Measurements from ENCODE around the gene TRIM26.

Gene TRIM26

GRCh38 chr6:30196376-30196775 is 16.8 kb downstream of the TRIM26 start:
- no peak overlapping the region for H3K4me3 ChIP-seq (ENCODE audit: low read depth, low read length)
- TF ChIP-seq CTCF (IDR thresholded peaks at IDR 0.05; ENCODE audit: insufficient read depth, low read depth, low read length, missing control alignments): no peak
- no peak for DNase-seq (ENCODE audit: low read depth)

- no peak overlapping the region for H3K4me3 ChIP-seq (ENCODE audit: low read depth, low read length)
- no peak for DNase-seq (ENCODE audit: low read depth)
- TF ChIP-seq CTCF (IDR thresholded peaks at IDR 0.05; ENCODE audit: insufficient read depth, low read depth, low read length, missing control alignments): no peak
Observed at GRCh38 chr6:30195951-30196350, 17.3 kb downstream of the TRIM26 start.

DNA sequence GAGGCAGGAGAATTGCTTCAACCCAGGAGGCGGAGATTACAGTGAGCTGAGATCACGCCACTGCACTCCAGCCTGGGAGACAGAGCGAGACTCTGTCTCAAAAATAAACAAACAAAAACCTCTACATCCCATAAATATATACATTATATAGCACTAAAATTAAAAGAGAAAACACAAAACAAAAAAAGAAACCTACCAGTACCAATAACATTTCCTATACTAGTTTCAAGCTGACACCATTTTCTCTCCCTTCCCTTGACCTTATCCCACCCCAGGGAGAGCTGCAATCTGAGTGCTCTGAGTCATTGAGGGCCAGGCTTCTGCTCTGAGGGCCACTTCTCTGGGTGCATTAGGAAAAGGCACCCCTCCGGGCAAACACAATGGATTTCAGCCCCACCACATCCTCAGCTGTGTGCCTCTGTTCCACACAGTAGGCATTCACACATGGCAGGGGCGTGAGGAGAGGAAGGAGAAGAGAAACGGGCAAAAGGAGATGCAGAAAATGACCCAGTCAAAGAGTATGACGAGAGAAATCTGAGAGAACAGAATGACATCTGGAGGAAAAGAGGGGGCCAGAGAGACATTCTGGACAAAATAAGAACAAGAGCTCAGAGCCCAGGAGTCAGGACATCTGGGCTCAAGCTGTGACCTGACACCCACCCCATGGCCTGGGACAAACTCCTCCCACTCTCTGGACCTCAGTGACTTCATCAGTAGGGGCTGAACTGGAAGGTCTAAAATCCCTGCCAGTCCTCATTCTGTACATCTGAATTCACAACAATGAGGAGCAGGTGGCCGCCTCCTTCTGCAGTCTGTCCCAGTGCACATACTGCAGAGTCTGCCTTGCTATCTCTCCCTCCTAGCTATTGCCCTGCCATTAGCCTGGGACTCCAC is 18.2 kb downstream of the TRIM26 start:
- no peak for TF ChIP-seq CTCF (IDR thresholded peaks at IDR 0.05; ENCODE audit: insufficient read depth, low read depth, low read length, missing control alignments)
- no peak for DNase-seq (ENCODE audit: low read depth)
- H3K4me3 ChIP-seq (ENCODE audit: low read depth, low read length): no peak overlapping the region

DNA sequence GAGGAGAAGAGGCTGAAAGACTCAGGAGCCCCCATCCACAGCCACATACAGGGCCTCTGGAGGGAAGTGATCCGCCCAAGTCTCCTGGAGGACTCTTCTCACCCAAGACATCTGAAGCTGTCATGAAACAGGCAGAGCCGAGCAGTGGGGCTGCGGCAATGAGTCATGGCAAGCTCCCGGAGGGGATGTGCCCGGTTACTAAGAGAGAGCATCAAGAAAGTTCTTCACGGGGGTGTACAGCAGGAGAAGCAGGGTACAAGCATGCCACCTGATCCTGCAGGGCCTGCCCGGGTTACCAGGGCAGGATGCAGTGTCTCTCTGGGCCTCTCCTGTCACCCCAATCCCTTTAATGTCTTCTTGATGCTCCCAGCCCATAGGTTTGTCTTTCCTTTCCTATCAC is 21.1 kb downstream of the TRIM26 start:
- H3K4me3 ChIP-seq (ENCODE audit: low read depth, low read length): no peak overlapping the region
- no peak for TF ChIP-seq CTCF (IDR thresholded peaks at IDR 0.05; ENCODE audit: insufficient read depth, low read depth, low read length, missing control alignments)
- DNase-seq (ENCODE audit: low read depth): no peak

GRCh38 chr6:30188541-30188940 is 24.7 kb downstream of the TRIM26 start:
- no peak for DNase-seq (ENCODE audit: low read depth)
- no peak for TF ChIP-seq CTCF (IDR thresholded peaks at IDR 0.05; ENCODE audit: insufficient read depth, low read depth, low read length, missing control alignments)

GRCh38 chr6:30185846-30186484 is 27.2 kb downstream of the TRIM26 start:
- no peak for DNase-seq (ENCODE audit: low read depth)
- TF ChIP-seq CTCF (IDR thresholded peaks at IDR 0.05; ENCODE audit: insufficient read depth, low read depth, low read length, missing control alignments): no peak
- no peak overlapping the region for H3K4me3 ChIP-seq (ENCODE audit: low read depth, low read length)

More at GRCh38 chr6:30188541-30188940, 24.7 kb downstream of the TRIM26 start:
- H3K4me3 ChIP-seq (ENCODE audit: low read depth, low read length): no peak overlapping the region

All from GM12865 (cell line).